Measurements from ENCODE around the gene SLC24A1.
"Not testable (repeated sequence)": the region's sequence is repeated elsewhere in the genome, so short reads cannot be mapped to it uniquely, and the experiment has no call there.

The SLC24A1 gene

DNA sequence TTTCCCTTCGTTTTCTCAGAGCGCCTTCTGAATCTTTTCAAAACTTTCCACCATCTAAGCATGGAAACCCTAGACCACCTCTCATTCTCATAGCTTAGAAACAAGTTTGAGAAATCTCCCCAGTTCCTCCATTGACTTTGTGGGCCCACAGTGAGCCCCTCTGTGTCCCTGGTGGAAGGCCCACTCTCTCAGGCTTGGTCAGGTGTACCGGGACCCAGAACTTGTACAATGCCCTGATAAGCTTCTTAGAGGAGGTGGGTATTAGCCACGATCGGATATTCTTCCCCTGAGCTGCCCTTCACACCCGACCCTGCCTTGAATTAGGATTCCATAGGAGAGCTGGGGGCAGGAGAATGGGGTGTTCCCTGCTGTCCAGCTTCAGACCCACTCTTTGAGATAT, at the start of gene SLC24A1:
TSS of gene SLC24A1 (plus strand) at position 301 of the 400 bp plus-strand sequence. CDS start 2,143 bp downstream, outside the sequence.
- no peak for DNase-seq (ENCODE audit: low read depth)

- DNase-seq (ENCODE audit: low read depth) = no peak
Observed at GRCh38 chr15:65571971-65572370, 49.8 kb upstream of the SLC24A1 start.

DNA sequence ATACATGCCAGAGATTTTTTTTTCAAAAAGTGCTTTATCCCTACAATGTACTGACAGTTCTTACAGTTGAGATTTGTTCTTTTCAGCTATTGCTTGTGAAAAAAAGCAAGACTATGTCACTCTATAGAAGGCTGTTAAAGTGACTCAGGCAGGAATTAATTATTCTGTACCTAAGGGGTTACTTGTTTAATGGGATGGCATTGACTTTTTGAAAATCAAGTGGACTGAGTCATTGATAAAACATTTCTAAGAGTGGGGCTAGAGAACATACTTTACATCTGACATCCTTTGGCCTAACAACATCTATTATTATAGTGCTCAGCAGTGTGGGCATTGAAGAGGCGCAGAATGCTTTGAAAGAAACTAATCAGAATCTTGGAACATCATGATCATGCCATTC, 45.1 kb upstream of the SLC24A1 start:
- DNase-seq (ENCODE audit: low read depth) = no peak

GRCh38 chr15:65577129-65577996, 44.4 kb upstream of the SLC24A1 start:
- no peak for DNase-seq (ENCODE audit: low read depth)

- DNase-seq (ENCODE audit: low read depth) = no peak
Observed at GRCh38 chr15:65578904-65579728, 42.6 kb upstream of the SLC24A1 start.

DNA sequence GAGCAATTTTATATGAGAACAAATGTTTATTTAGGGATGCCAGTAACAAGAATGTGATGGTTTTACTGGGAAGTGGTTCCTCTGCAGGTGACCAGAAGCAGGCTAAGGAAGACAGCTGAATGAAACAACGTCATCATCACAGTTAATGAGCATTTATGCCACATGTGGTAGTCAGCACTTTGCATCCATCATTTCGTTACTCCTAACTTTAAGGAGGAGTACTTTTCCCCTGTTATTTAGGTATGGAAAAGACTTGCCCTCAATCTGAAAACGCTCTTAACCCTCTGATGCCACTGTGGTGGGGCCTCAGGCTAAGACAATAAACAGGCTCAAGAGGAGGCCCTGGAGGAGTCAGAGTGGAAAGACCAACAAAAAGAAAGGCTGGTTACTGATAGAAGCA, 42.0 kb upstream of the SLC24A1 start:
- DNase-seq (ENCODE audit: low read depth) = no peak

DNA sequence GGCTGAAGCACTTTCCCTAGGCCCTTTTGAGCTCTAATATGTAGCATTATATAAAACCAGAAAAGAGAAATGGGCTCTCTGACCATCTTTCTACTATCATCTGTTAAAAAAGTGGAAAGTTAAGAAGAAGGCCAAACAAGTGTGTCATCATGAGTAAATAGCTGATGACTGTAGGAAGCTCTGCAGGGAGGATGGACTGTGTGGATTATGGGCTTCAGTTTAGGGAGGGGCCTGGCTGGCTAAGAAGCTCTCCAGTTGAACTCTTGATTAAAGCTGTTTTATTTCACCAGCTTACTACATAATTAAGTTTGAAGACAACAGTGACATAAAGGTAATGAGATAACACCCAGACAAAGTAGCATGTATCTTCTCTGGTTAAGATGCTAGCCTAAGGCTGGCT, 41.5 kb upstream of the SLC24A1 start:
- no peak for DNase-seq (ENCODE audit: low read depth)

DNA sequence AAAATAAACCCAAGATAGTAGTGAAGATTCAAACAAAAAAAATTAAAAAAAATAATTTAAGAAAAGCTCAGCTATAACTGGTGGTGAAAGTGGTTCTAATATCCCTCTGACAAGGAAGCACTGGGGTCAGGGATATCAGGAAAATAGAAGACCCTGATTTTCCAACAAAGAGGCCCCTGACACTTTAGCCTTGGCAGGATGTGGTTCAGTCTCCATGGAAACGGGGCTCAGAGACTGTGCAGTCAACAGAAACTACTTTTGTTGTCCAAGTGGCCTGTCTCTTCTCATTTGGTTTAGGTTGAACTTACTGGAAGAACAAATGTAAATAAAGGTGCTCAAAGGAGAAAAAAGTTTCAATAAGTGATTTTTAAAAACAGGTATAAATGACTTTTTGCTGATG, 38.0 kb upstream of the SLC24A1 start:
- peak; percentile 13 for DNase-seq (ENCODE audit: low read depth)

GRCh38 chr15:65584241-65584640, 37.5 kb upstream of the SLC24A1 start:
- DNase-seq (ENCODE audit: low read depth) = no peak

GRCh38 chr15:65587094-65587493, 34.6 kb upstream of the SLC24A1 start:
- DNase-seq (ENCODE audit: low read depth) = no peak

- no peak for DNase-seq (ENCODE audit: low read depth)
Observed at GRCh38 chr15:65595960-65596359, 25.8 kb upstream of the SLC24A1 start.

DNA sequence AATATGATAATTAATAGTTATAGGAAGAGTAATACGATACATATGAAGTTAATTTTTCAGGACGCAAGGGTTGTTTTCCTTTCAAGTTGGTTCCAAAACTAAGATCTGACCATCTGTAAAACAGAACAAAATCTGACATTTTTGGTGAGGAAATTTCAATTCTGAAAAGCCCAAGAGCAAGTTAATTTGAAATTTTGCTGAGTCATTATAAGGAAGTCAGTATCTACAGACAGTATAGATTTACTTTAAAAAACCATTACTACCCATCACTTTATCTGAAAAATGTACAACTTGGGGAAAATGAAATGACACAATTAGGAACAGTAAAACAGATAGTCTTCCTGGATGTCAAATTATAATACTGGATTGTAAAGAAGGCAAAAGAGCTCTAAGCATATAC, 23.3 kb upstream of the SLC24A1 start:
- no peak for DNase-seq (ENCODE audit: low read depth)

DNA sequence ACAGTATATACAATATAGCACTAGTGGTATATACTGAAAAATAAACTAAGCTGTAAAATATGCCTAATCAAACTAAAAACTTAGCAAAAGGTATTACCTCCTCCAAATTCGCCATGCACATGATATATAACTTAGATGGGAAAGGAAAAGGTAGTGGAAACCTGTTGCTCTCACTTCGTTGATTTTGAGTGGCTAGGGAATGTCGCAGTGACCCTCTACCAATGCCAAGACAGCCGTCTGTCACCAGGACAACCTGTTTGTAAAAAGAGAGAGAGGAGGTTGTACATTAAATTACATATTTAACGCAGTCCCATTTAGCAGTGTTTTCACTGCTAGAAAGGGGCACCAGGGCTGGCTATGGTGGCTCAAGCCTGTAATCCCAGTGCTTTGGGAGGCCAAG, 22.1 kb upstream of the SLC24A1 start:
- DNase-seq (ENCODE audit: low read depth) = no peak

DNA sequence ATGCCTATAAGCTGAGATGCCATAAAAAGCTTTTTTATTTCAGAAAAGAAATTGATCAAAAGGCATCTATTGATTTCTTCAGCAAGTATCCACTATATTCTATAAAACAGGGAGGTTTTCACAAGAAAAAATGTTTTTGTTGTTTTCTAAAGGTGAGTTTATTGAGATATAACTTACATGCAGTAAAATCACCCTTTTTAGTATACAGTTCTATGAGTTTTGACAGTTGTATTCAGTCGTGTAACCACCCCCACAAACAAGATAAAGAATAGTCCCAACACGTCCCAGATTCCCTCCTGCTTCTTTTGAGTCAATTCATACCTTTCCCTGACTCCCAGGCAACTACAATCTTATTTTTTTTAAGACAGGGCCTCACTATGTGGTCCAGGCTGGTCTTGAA, 18.6 kb upstream of the SLC24A1 start:
- no peak for DNase-seq (ENCODE audit: low read depth)

GRCh38 chr15:65603559-65603958, 18.2 kb upstream of the SLC24A1 start:
- DNase-seq (ENCODE audit: low read depth) = no peak

DNA sequence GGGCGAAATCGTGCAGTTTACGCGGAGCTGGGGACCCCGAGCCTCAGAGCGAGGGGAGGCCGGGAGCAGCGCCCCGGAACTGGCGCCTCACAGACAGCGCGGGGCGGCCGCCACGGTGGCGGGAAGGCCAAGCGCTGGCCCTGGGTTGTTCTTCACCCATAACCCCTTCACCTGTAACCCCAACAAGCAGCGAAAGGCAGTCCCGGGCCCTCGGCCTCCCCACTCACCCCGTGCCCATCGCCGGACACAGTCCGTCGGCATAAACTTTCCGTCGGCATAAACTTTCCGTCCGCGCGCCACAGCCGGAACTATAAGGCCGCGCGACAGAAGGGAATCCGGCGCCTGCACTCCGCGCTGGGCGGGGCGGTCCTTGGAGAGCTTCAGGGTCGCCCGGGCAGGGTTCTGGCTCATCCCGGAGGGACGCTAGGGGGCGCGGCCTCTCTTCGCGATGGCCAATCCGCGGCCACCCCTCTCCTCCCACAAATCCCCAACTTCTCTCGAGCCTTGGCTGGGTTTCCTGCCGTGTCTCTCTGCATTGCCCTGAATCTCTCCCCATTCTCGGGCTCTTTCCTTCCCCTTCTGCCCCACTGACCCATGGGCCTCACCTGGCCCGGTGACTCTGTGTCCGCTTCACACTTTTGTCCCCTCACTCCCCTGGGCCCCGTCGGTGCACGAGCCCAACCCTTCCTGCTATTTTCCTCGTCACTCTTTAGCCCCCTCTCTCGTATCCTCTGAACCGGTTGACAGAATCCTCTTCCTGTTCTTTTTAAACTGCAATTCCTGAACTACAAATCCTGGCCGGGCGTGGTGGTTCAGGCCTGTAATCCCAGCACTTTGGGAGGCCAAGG, 10.6 kb upstream of the SLC24A1 start, which contains the start of gene INTS14:
TSS of gene INTS14 (minus strand) at position 261 of the 848 bp plus-strand sequence. CDS start 3,751 bp downstream, outside the sequence.
- DNase-seq (ENCODE audit: low read depth) = peak; percentile 90

GRCh38 chr15:65611888-65612615, 9.7 kb upstream of the SLC24A1 start:
- DNase-seq (ENCODE audit: low read depth) = no peak

GRCh38 chr15:65612616-65612946, 9.2 kb upstream of the SLC24A1 start:
- DNase-seq (ENCODE audit: low read depth) = no peak

DNA sequence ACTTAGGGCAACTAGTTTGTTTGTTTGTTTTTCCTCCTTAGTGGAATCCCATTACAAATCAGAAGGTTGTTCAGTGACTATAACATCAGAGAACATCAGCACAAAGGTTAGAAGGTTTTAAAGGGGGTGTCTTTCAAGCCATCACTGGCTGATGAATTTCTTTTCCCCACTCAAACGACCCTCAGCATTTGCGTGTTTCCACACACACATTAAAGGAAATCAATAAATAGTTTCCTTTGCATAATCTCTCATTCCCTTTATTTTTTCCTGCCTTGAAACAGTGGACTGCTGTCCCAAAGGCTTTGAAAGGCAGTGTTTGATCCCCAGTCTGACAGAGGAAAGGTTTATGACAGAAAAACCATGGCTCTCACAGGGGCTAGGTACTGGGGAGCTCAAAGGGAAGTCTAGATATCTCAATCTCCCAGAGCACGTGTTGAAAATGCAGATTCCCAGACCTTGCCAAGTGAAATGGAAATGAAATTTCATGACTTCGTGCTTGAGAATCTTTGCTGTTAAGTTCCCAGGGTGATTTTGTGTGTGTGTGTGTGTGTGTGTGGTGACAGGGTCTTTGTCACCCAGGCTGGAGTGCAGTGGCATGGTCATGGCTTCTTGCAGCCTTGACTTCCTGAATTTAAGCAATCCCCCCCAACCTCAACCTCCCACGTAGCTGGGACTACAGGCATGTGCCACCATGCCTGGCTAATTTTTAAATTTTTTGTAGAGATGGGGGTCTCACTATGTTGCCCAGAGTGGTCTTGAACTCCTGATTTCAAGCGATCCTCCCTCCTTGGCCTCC, 8.6 kb upstream of the SLC24A1 start:
- no peak for DNase-seq (ENCODE audit: low read depth)

GRCh38 chr15:65615887-65616286, 5.9 kb upstream of the SLC24A1 start:
- not testable (repeated sequence) for DNase-seq (ENCODE audit: low read depth)
